ENCODE data around the gene PSMG3.

PSMG3 gene

GRCh38 chr7:1553512-1554210, 16.2 kb downstream of the PSMG3 start:
- Mint-ChIP-seq H3K9me3 (no peaks in the 10 kb centered on the region), H3K27ac (no peak overlapping the region), H3K36me3 (ENCODE audit: low read depth) (no peaks in the 10 kb centered on the region), H3K27me3 (ENCODE audit: low read depth) (no peaks in the 10 kb centered on the region), H3K4me3 (no peak overlapping the region), H3K4me1 (ENCODE audit: low read depth) (no peaks in the 10 kb centered on the region)
- no peak for DNase-seq (ENCODE audit: low spot score)

- Mint-ChIP-seq H3K36me3 (ENCODE audit: low read depth) (no peaks in the 10 kb centered on the region), H3K27me3 (ENCODE audit: low read depth) (no peaks in the 10 kb centered on the region), H3K4me1 (ENCODE audit: low read depth) (no peaks in the 10 kb centered on the region), H3K4me3 (no peak overlapping the region), H3K9me3 (no peaks in the 10 kb centered on the region), H3K27ac (no peak overlapping the region)
- DNase-seq (ENCODE audit: low spot score): no peak
Observed at GRCh38 chr7:1552200-1552599, 17.6 kb downstream of the PSMG3 start.

- no peak overlapping the region for H3K27ac Mint-ChIP-seq
- no peak for DNase-seq (ENCODE audit: low spot score)
- H3K36me3 Mint-ChIP-seq (ENCODE audit: low read depth): no peaks in the 10 kb centered on the region
- no peaks in the 10 kb centered on the region for H3K4me1 Mint-ChIP-seq (ENCODE audit: low read depth)
- H3K27me3 Mint-ChIP-seq (ENCODE audit: low read depth): no peaks in the 10 kb centered on the region
- no peak overlapping the region for H3K4me3 Mint-ChIP-seq
- H3K9me3 Mint-ChIP-seq: no peaks in the 10 kb centered on the region
Observed at GRCh38 chr7:1550846-1551155, 19.0 kb downstream of the PSMG3 start.

GRCh38 chr7:1550005-1550845, 19.6 kb downstream of the PSMG3 start:
- no peaks in the 10 kb centered on the region for H3K27me3 Mint-ChIP-seq (ENCODE audit: low read depth)
- DNase-seq (ENCODE audit: low spot score): no peak
- no peak overlapping the region for H3K4me3 Mint-ChIP-seq
- H3K9me3 Mint-ChIP-seq: no peaks in the 10 kb centered on the region
- H3K36me3 Mint-ChIP-seq (ENCODE audit: low read depth): no peaks in the 10 kb centered on the region
- H3K4me1 Mint-ChIP-seq (ENCODE audit: low read depth): no peaks in the 10 kb centered on the region
- no peak overlapping the region for H3K27ac Mint-ChIP-seq

GRCh38 chr7:1549357-1550004, 20.4 kb downstream of the PSMG3 start:
- DNase-seq (ENCODE audit: low spot score): no peak
- Mint-ChIP-seq H3K27ac (no peak overlapping the region), H3K36me3 (ENCODE audit: low read depth) (no peaks in the 10 kb centered on the region), H3K27me3 (ENCODE audit: low read depth) (no peaks in the 10 kb centered on the region), H3K4me1 (ENCODE audit: low read depth) (no peaks in the 10 kb centered on the region), H3K4me3 (no peak overlapping the region), H3K9me3 (no peaks in the 10 kb centered on the region)

GRCh38 chr7:1548944-1549343, 20.9 kb downstream of the PSMG3 start:
- H3K4me3 Mint-ChIP-seq: no peak overlapping the region

GRCh38 chr7:1548438-1548831, 21.4 kb downstream of the PSMG3 start:
- no peak overlapping the region for H3K27ac Mint-ChIP-seq
- no peaks in the 10 kb centered on the region for H3K27me3 Mint-ChIP-seq (ENCODE audit: low read depth)
- DNase-seq (ENCODE audit: low spot score): no peak

More at GRCh38 chr7:1548944-1549343, 20.9 kb downstream of the PSMG3 start:
- H3K36me3 Mint-ChIP-seq (ENCODE audit: low read depth): no peaks in the 10 kb centered on the region
- no peak for DNase-seq (ENCODE audit: low spot score)
- no peaks in the 10 kb centered on the region for H3K4me1 Mint-ChIP-seq (ENCODE audit: low read depth)
- H3K27me3 Mint-ChIP-seq (ENCODE audit: low read depth): no peaks in the 10 kb centered on the region
- H3K9me3 Mint-ChIP-seq: no peaks in the 10 kb centered on the region
- H3K27ac Mint-ChIP-seq: peak overlapping the region; percentile 41

GRCh38 chr7:1547777-1548437, 21.9 kb downstream of the PSMG3 start:
- Mint-ChIP-seq H3K9me3 (no peaks in the 10 kb centered on the region), H3K4me3 (no peak overlapping the region), H3K27ac (no peak overlapping the region), H3K4me1 (ENCODE audit: low read depth) (no peaks in the 10 kb centered on the region), H3K27me3 (ENCODE audit: low read depth) (no peaks in the 10 kb centered on the region), H3K36me3 (ENCODE audit: low read depth) (no peaks in the 10 kb centered on the region)
- no peak for DNase-seq (ENCODE audit: low spot score)

More at GRCh38 chr7:1548438-1548831, 21.4 kb downstream of the PSMG3 start:
- Mint-ChIP-seq H3K4me3 (no peak overlapping the region), H3K36me3 (ENCODE audit: low read depth) (no peaks in the 10 kb centered on the region), H3K4me1 (ENCODE audit: low read depth) (no peaks in the 10 kb centered on the region), H3K9me3 (no peaks in the 10 kb centered on the region)

- no peak overlapping the region for H3K4me3 Mint-ChIP-seq
- no peaks in the 10 kb centered on the region for H3K4me1 Mint-ChIP-seq (ENCODE audit: low read depth)
- no peaks in the 10 kb centered on the region for H3K27me3 Mint-ChIP-seq (ENCODE audit: low read depth)
- no peaks in the 10 kb centered on the region for H3K36me3 Mint-ChIP-seq (ENCODE audit: low read depth)
- no peaks in the 10 kb centered on the region for H3K9me3 Mint-ChIP-seq
- H3K27ac Mint-ChIP-seq: no peak overlapping the region
- no peak for DNase-seq (ENCODE audit: low spot score)
Observed at GRCh38 chr7:1546909-1547776, 22.7 kb downstream of the PSMG3 start.

GRCh38 chr7:1546274-1546908, 23.4 kb downstream of the PSMG3 start:
- Mint-ChIP-seq H3K4me3 (no peak overlapping the region), H3K27ac (no peak overlapping the region), H3K4me1 (ENCODE audit: low read depth) (no peaks in the 10 kb centered on the region), H3K9me3 (no peaks in the 10 kb centered on the region), H3K36me3 (ENCODE audit: low read depth) (peaks cover under 1% of the 10 kb centered on the region), H3K27me3 (ENCODE audit: low read depth) (no peaks in the 10 kb centered on the region)
- DNase-seq (ENCODE audit: low spot score): no peak

- Mint-ChIP-seq H3K9me3 (no peaks in the 10 kb centered on the region), H3K36me3 (ENCODE audit: low read depth) (peaks cover 5% of the 10 kb centered on the region), H3K27ac (no peak overlapping the region), H3K4me3 (no peak overlapping the region), H3K4me1 (ENCODE audit: low read depth) (no peaks in the 10 kb centered on the region), H3K27me3 (ENCODE audit: low read depth) (no peaks in the 10 kb centered on the region)
- DNase-seq (ENCODE audit: low spot score): no peak
Observed at GRCh38 chr7:1545417-1546246, 24.2 kb downstream of the PSMG3 start.

- no peak overlapping the region for H3K4me3 Mint-ChIP-seq
- DNase-seq (ENCODE audit: low spot score): no peak
- no peaks in the 10 kb centered on the region for H3K4me1 Mint-ChIP-seq (ENCODE audit: low read depth)
- H3K9me3 Mint-ChIP-seq: no peaks in the 10 kb centered on the region
- H3K27ac Mint-ChIP-seq: no peak overlapping the region
- no peaks in the 10 kb centered on the region for H3K27me3 Mint-ChIP-seq (ENCODE audit: low read depth)
- peaks cover 8% of the 10 kb centered on the region for H3K36me3 Mint-ChIP-seq (ENCODE audit: low read depth)
Observed at GRCh38 chr7:1544896-1545416, 24.9 kb downstream of the PSMG3 start.

All from T-helper 2 cell treated with Interferon-gamma antibody and Interleukin-4, amounts not matched to agents 5 μg/mL and 100 μg/mL, for 36 hours (primary cell).